Hematopoietic multipotent progenitor cell treated with erythropoietin and hydrocortisone succinate and interleukin-3 and kit ligand, for 4 days (in vitro differentiated cells): ENCODE results near the gene HOXD12.

Experiments
- DNase-seq: peaks from one replicate; pipeline ENCODE4 v3.0.0-alpha.2; 2015

The HOXD12 gene

GRCh38 chr2:176093898-176094249 lies 5.7 kb upstream of the HOXD12 start:
- DNase-seq = no peak

GRCh38 chr2:176094349-176094748 lies 5.2 kb upstream of the HOXD12 start:
- no peak for DNase-seq

GRCh38 chr2:176095421-176095820 lies 4.2 kb upstream of the HOXD12 start:
- DNase-seq = no peak

GRCh38 chr2:176096243-176096985 lies 3.2 kb upstream of the HOXD12 start:
- DNase-seq = no peak

GRCh38 chr2:176096986-176097819 lies 2.4 kb upstream of the HOXD12 start:
- peak; percentile 82 for DNase-seq

GRCh38 chr2:176097820-176098365 lies 1.7 kb upstream of the HOXD12 start:
- DNase-seq = no peak

- DNase-seq = no peak
Measured at GRCh38 chr2:176098366-176099158, 1.0 kb upstream of the HOXD12 start.

- no peak for DNase-seq
Measured at GRCh38 chr2:176099159-176099727, 352 bp upstream of the HOXD12 start.

GRCh38 chr2:176100547-176101140 lies 1.0 kb downstream of the HOXD12 start:
- no peak for DNase-seq

GRCh38 chr2:176101216-176101830 lies 1.7 kb downstream of the HOXD12 start:
- no peak for DNase-seq

GRCh38 chr2:176101842-176102241 lies 2.2 kb downstream of the HOXD12 start:
- no peak for DNase-seq

- no peak for DNase-seq
Measured at GRCh38 chr2:176102309-176102866, 2.8 kb downstream of the HOXD12 start.

GRCh38 chr2:176103194-176103593 lies 3.6 kb downstream of the HOXD12 start:
- DNase-seq = no peak

GRCh38 chr2:176103742-176104315 lies 4.2 kb downstream of the HOXD12 start:
- DNase-seq = no peak

GRCh38 chr2:176104316-176105077 lies 4.9 kb downstream of the HOXD12 start:
- DNase-seq = no peak

- no peak for DNase-seq
Measured at GRCh38 chr2:176105078-176105729, 5.6 kb downstream of the HOXD12 start.

- DNase-seq = no peak
Measured at GRCh38 chr2:176105730-176106580, 6.4 kb downstream of the HOXD12 start.

- DNase-seq = no peak
Measured at GRCh38 chr2:176106581-176107539, 7.3 kb downstream of the HOXD12 start, which contains the start of gene HOXD11. HOXD11 (plus strand) TSS chr2:176107280; CDS start chr2:176107356, 76 bp downstream.
